WTC11 (cell line): ENCODE data around the gene THSD4. TPM values are rescaled to one million over a fixed set of nuclear protein-coding genes. Genes with fewer than 3 reads are reported as not detected.

ENCODE experiments used
- ATAC-seq: fragments of 200-7000 bp; cut with Tn5 transposase; 2 replicates; pipeline ENCODE4 v1.10.0; 2021; ENCODE audit warnings: mild to moderate bottlenecking, moderate library complexity
- CTCF ChIA-PET: fragments of 300-600 bp; sonication (Branson Sonifier 250); formaldehyde crosslinking; loops from one replicate; lab custom pipeline; 2021; ENCODE audit warnings: antibody characterized with exemption; lab: Charles Lee
- POLR2A ChIA-PET: fragments of 350-600 bp; sonication (Branson Sonifier 250); formaldehyde crosslinking; loops from one replicate; lab custom pipeline; 2021; ENCODE audit warnings: antibody characterized with exemption; lab: Charles Lee
- DNase-seq: peaks from one replicate; pipeline ENCODE4 v3.0.0; 2021; ENCODE audit warnings: low spot score
- H3K27ac Mint-ChIP-seq: 2 replicates; pipeline ENCODE4 v1.8.0; 2021; ENCODE audit warnings: mixed read lengths
- H3K27me3 Mint-ChIP-seq: 2 replicates; pipeline ENCODE4 v1.8.0; 2021; ENCODE audit warnings: low read depth, mild to moderate bottlenecking, moderate library complexity, mixed read lengths
- H3K36me3 Mint-ChIP-seq: 2 replicates; pipeline ENCODE4 v1.8.0; 2021; ENCODE audit warnings: mixed read lengths
- H3K4me1 Mint-ChIP-seq: 2 replicates; pipeline ENCODE4 v1.8.0; 2022; ENCODE audit warnings: mixed read lengths
- H3K4me3 Mint-ChIP-seq: 2 replicates; pipeline ENCODE4 v1.8.0; 2021; ENCODE audit warnings: mild to moderate bottlenecking, moderate library complexity, mixed read lengths
- H3K9me3 Mint-ChIP-seq: 2 replicates; pipeline ENCODE4 v1.8.0; 2021; ENCODE audit warnings: mixed read lengths
- CBFB ChIP-seq: sonication (generic); formaldehyde crosslinking; IDR thresholded peaks from 2 replicates; pipeline ENCODE4 v1.8.1; 2022; ENCODE audit warnings: mild to moderate bottlenecking, low read depth, missing genetic modification reagents
- ELF4 ChIP-seq: sonication (generic); formaldehyde crosslinking; IDR thresholded peaks from 2 replicates; pipeline ENCODE4 v1.8.1; 2022; ENCODE audit warnings: low read depth, mild to moderate bottlenecking, moderate library complexity, missing genetic modification reagents
- EMX1 ChIP-seq: fragments of 250-450 bp; sonication (Bioruptor Pico); IDR thresholded peaks from 2 replicates; pipeline ENCODE4 v1.8.0; 2021; ENCODE audit warnings: mild to moderate bottlenecking
- FOXJ3 ChIP-seq: sonication (generic); formaldehyde crosslinking; IDR thresholded peaks from 2 replicates; pipeline ENCODE4 v1.9.0; 2021; ENCODE audit warnings: missing genetic modification reagents, mild to moderate bottlenecking, borderline replicate concordance
- IRF2 ChIP-seq: sonication (generic); formaldehyde crosslinking; IDR thresholded peaks from 2 replicates; pipeline ENCODE4 v1.8.0; 2022; ENCODE audit warnings: low read depth, missing genetic modification reagents, borderline replicate concordance
- JUN ChIP-seq: sonication (generic); formaldehyde crosslinking; IDR thresholded peaks from 2 replicates; pipeline ENCODE4 v1.8.0; 2023; ENCODE audit warnings: mild to moderate bottlenecking, missing genetic modification reagents
- MXD4 ChIP-seq: fragments of 250-450 bp; sonication (Bioruptor Pico); IDR thresholded peaks from 2 replicates; pipeline ENCODE4 v1.8.0; 2021; ENCODE audit warnings: mild to moderate bottlenecking, moderate library complexity, borderline replicate concordance
- NFATC4 ChIP-seq: fragments of 250-450 bp; sonication (Bioruptor Pico); IDR thresholded peaks from 2 replicates; pipeline ENCODE4 v1.9.0; 2021; ENCODE audit warnings: mild to moderate bottlenecking
- NR2C2 ChIP-seq: sonication (generic); formaldehyde crosslinking; IDR thresholded peaks from 2 replicates; pipeline ENCODE4 v1.8.0; 2022; ENCODE audit warnings: mild to moderate bottlenecking, missing genetic modification reagents
- PREB ChIP-seq: sonication (generic); formaldehyde crosslinking; IDR thresholded peaks from 2 replicates; pipeline ENCODE4 v1.8.1; 2022; ENCODE audit warnings: mild to moderate bottlenecking, missing genetic modification reagents, moderate library complexity, borderline replicate concordance
- TP53 ChIP-seq: sonication (generic); formaldehyde crosslinking; IDR thresholded peaks from 2 replicates; pipeline ENCODE4 v1.8.1; 2023; ENCODE audit warnings: mild to moderate bottlenecking, missing genetic modification reagents
- USF1 ChIP-seq: sonication (generic); formaldehyde crosslinking; IDR thresholded peaks from 2 replicates; pipeline ENCODE4 v1.8.0; 2022; ENCODE audit warnings: mild to moderate bottlenecking, missing genetic modification reagents
- ZMAT4 ChIP-seq: fragments of 250-450 bp; sonication (Bioruptor Pico); IDR thresholded peaks from 2 replicates; pipeline ENCODE4 v1.9.0; 2021; ENCODE audit warnings: mild to moderate bottlenecking
- ZNF138 ChIP-seq: sonication (generic); formaldehyde crosslinking; conservative IDR thresholded peaks from 2 replicates; pipeline ENCODE4 v1.8.1; 2022; ENCODE audit warnings: mild to moderate bottlenecking, moderate library complexity, missing genetic modification reagents
- ZNF416 ChIP-seq: fragments of 250-450 bp; sonication (Bioruptor Pico); IDR thresholded peaks from 2 replicates; pipeline ENCODE4 v1.9.0; 2021; ENCODE audit warnings: mild to moderate bottlenecking, inconsistent platforms
- ZNF671 ChIP-seq: fragments of 250-450 bp; sonication (Bioruptor Pico); IDR thresholded peaks from 2 replicates; pipeline ENCODE4 v1.8.0; 2021; ENCODE audit warnings: mild to moderate bottlenecking
- ZSCAN18 ChIP-seq: fragments of 250-450 bp; sonication (Bioruptor Pico); IDR thresholded peaks from 2 replicates; pipeline ENCODE4 v2.1.2; 2022; ENCODE audit warnings: mild to moderate bottlenecking, moderate library complexity
- total RNA-seq: library from RNA; stranded (reverse); gene quantifications from 3 replicates; pipeline ENCODE4 v1.2.3, GENCODE V29; 2021
- TF ChIP-seq, protein P1 (sequence below): sonication (generic); formaldehyde crosslinking; IDR thresholded peaks from 2 replicates; pipeline ENCODE4 v1.8.1; 2023; ENCODE audit warnings: mild to moderate bottlenecking, missing genetic modification reagents

Gene THSD4
- total RNA-seq, 1 experiment from 2014 or later = 7.8 TPM

- H3K27ac Mint-ChIP-seq = no peak overlapping the region
- H3K9me3 Mint-ChIP-seq = peaks cover 31% of the 10 kb centered on the region
- CTCF ChIA-PET = no interaction called here
- H3K36me3 Mint-ChIP-seq = peaks cover 28% of the 10 kb centered on the region
- DNase-seq (no peak), ATAC-seq (no peak)
- H3K27me3 Mint-ChIP-seq = peaks cover 2% of the 10 kb centered on the region; the same call in 1 of the 2 replicates
- peaks cover 23% of the 10 kb centered on the region for H3K4me1 Mint-ChIP-seq
- TF ChIP-seq USF1 (CRISPR knock-in tag) = no peak
- no peak for TF ChIP-seq TP53 (CRISPR knock-in tag)
- no peak for TF ChIP-seq JUN
- POLR2A ChIA-PET = no interaction called here
- no peak overlapping the region for H3K4me3 Mint-ChIP-seq
These were observed 707.8 kb downstream of the THSD4 start for GRCh38 chr15:71822890-71823630.

GRCh38 chr15:71823801-71824200 lies 708.5 kb downstream of the THSD4 start:
- POLR2A ChIA-PET = no interaction called here
- no peak for TF ChIP-seq IRF2
- no peak for TF ChIP-seq MXD4 (CRISPR knock-in tag)
- no peak for TF ChIP-seq NFATC4 (CRISPR knock-in tag)
- TF ChIP-seq ELF4 = no peak
- TF ChIP-seq, protein P1, sequence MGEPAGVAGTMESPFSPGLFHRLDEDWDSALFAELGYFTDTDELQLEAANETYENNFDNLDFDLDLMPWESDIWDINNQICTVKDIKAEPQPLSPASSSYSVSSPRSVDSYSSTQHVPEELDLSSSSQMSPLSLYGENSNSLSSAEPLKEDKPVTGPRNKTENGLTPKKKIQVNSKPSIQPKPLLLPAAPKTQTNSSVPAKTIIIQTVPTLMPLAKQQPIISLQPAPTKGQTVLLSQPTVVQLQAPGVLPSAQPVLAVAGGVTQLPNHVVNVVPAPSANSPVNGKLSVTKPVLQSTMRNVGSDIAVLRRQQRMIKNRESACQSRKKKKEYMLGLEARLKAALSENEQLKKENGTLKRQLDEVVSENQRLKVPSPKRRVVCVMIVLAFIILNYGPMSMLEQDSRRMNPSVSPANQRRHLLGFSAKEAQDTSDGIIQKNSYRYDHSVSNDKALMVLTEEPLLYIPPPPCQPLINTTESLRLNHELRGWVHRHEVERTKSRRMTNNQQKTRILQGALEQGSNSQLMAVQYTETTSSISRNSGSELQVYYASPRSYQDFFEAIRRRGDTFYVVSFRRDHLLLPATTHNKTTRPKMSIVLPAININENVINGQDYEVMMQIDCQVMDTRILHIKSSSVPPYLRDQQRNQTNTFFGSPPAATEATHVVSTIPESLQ (CRISPR knock-in tag) = no peak
- no peak for TF ChIP-seq JUN
- no peak for TF ChIP-seq FOXJ3 (CRISPR knock-in tag)
- TF ChIP-seq ZNF416 (CRISPR knock-in tag) = no peak
- TF ChIP-seq CBFB (CRISPR knock-in tag) = no peak
- no peak for TF ChIP-seq ZSCAN18 (CRISPR knock-in tag)
- no peak for TF ChIP-seq ZNF138
- no peak for TF ChIP-seq NR2C2
- no peak overlapping the region for H3K4me3 Mint-ChIP-seq

GRCh38 chr15:71825021-71825730 lies 709.9 kb downstream of the THSD4 start:
- no peaks in the 10 kb centered on the region for H3K27me3 Mint-ChIP-seq
- H3K27ac Mint-ChIP-seq = no peak overlapping the region
- DNase-seq (no peak), ATAC-seq (no peak)
- H3K36me3 Mint-ChIP-seq = peaks cover 28% of the 10 kb centered on the region
- TF ChIP-seq ZNF671 (no peak), PREB (CRISPR knock-in tag) (no peak), EMX1 (CRISPR knock-in tag) (no peak), ZMAT4 (CRISPR knock-in tag) (no peak), ZNF138 (no peak)
- TF ChIP-seq, protein P1 (CRISPR knock-in tag) = no peak
- H3K4me1 Mint-ChIP-seq = peaks cover 23% of the 10 kb centered on the region
- peaks cover 25% of the 10 kb centered on the region for H3K9me3 Mint-ChIP-seq
- no peak overlapping the region for H3K4me3 Mint-ChIP-seq
- POLR2A ChIA-PET = no interaction called here
- CTCF ChIA-PET = interaction anchor here (1.9 kb wide), 1 partner anchor 12 kb away, joined by 6 read pairs; no protein-coding TSS in a partner anchor

More at GRCh38 chr15:71823801-71824200, 708.5 kb downstream of the THSD4 start:
- Mint-ChIP-seq H3K4me1 (peaks cover 23% of the 10 kb centered on the region), H3K27ac (no peak overlapping the region), H3K9me3 (peaks cover 27% of the 10 kb centered on the region), H3K27me3 (no peaks in the 10 kb centered on the region), H3K36me3 (peaks cover 28% of the 10 kb centered on the region)
- ATAC-seq (no peak), DNase-seq (no peak)
- CTCF ChIA-PET = no interaction called here
